K562 (cell line): ENCODE measurements around the gene CFHR4.

Source experiments
- EP300 ChIP-seq: IDR thresholded peaks from 2 replicates; pipeline ENCODE4 v1.6.1; 2012; ENCODE audit warnings: low read length, improper control_type of control experiment
- JUNB ChIP-seq: fragments of 450-650 bp; formaldehyde crosslinking; conservative IDR thresholded peaks from 2 replicates; pipeline ENCODE4 v1.4.0; 2020; ENCODE audit warnings: mild to moderate bottlenecking
- NRF1 ChIP-seq, 2 experiments: fragments of 450-650 bp; IDR thresholded peaks in 1 of 2; conservative IDR thresholded peaks in 1 of 2; 2 replicates each; pipeline ENCODE4 v1.6.1; 2014; ENCODE audit warnings: mild to moderate bottlenecking in 2 of 2
- RBM15 ChIP-seq: fragments of 200-400 bp; formaldehyde crosslinking; IDR thresholded peaks from 2 replicates; pipeline ENCODE4 v1.6.1; 2018; ENCODE audit warnings: mild to moderate bottlenecking, low read length, moderate library complexity; ENCODE audit not compliant: insufficient read depth
- TAF1 ChIP-seq: IDR thresholded peaks from 2 replicates; pipeline ENCODE4 v1.6.1; 2011; ENCODE audit warnings: mild to moderate bottlenecking, low read length, moderate library complexity; ENCODE audit not compliant: insufficient read depth, control insufficient read depth, severe bottlenecking; ENCODE audit errors: extremely low read depth

- TF ChIP-seq JUNB (CRISPR knock-in tag) (no peak), TAF1 (no peak), EP300 (no peak), RBM15 (no peak), NRF1 (conservative IDR thresholded peaks at IDR 0.05 in 1 of 2, IDR thresholded peaks at IDR 0.05 in 1 of 2) (no peak)
Observed at GRCh38 chr1:196897158-196897828, 9.4 kb downstream of the CFHR4 start.
